Keratinocyte (primary cell): ENCODE results near the gene GADD45GIP1. TPM values are rescaled to one million over a fixed set of nuclear protein-coding genes. Genes with fewer than 3 reads are reported as not detected.
A peak's percentile ranks its signal among the peaks of the same experiment; 100 is the strongest.

ENCODE experiments used
- DNase-seq: peaks from one replicate; pipeline ENCODE4 v3.0.0-alpha.2; 2011; ENCODE audit warnings: low read depth, missing footprints, low spot score
- FAIRE-seq: peaks from 2 replicates; lab custom pipeline; 2011; peaks lifted over from hg19 to GRCh38; lab: Jason Lieb, UNC
- H2AFZ ChIP-seq: 2 replicates; pipeline ENCODE4 v1.6.0; 2012; ENCODE audit warnings: low read length, control low read depth, inconsistent platforms; ENCODE audit not compliant: control insufficient read depth
- H3K27ac ChIP-seq: 2 replicates; pipeline ENCODE4 v1.5.1; 2011; ENCODE audit warnings: low read length; ENCODE audit not compliant: control insufficient read depth, insufficient read depth
- H3K27me3 ChIP-seq: 3 replicates; pipeline ENCODE4 v1.6.0; 2011; ENCODE audit warnings: low read length; ENCODE audit not compliant: control insufficient read depth, insufficient read depth; ENCODE audit errors: extremely low read depth
- H3K36me3 ChIP-seq, 2 experiments: 2 replicates in 1 of 2; 3 replicates in 1 of 2; pipeline ENCODE4 v1.5.1; 2011; ENCODE audit warnings: low read length in 2 of 2, mild to moderate bottlenecking in 1 of 2; ENCODE audit not compliant: control insufficient read depth in 2 of 2, insufficient read depth in 2 of 2; ENCODE audit errors: extremely low read depth in 1 of 2
- H3K4me1 ChIP-seq: 3 replicates; pipeline ENCODE4 v1.5.1; 2011; ENCODE audit warnings: low read length; ENCODE audit not compliant: control insufficient read depth, insufficient read depth; ENCODE audit errors: extremely low read depth
- H3K4me2 ChIP-seq: 3 replicates; pipeline ENCODE4 v1.6.0; 2011; ENCODE audit warnings: low read depth, low read length; ENCODE audit not compliant: control insufficient read depth, insufficient read depth; ENCODE audit errors: extremely low read depth
- H3K4me3 ChIP-seq, 3 experiments: fragments of 200-600 bp in 1 of 3; sonication (generic) in 1 of 3; 2 replicates in 2 of 3; 3 replicates in 1 of 3; pipeline ENCODE4 v1.5.1; 2011 to 2016; ENCODE audit warnings: low read length in 3 of 3, mild to moderate bottlenecking in 3 of 3, control low read depth in 2 of 3, inconsistent platforms in 1 of 3, low read depth in 1 of 3, mixed read lengths in 1 of 3, mixed run types in 1 of 3, moderate library complexity in 1 of 3; ENCODE audit not compliant: control insufficient read depth in 2 of 3, insufficient read depth in 2 of 3; ENCODE audit errors: extremely low read depth in 1 of 3
- H3K79me2 ChIP-seq: 2 replicates; pipeline ENCODE4 v1.6.0; 2012; ENCODE audit warnings: low read length; ENCODE audit not compliant: control insufficient read depth, insufficient read depth
- H3K9ac ChIP-seq: 3 replicates; pipeline ENCODE4 v1.6.0; 2011; ENCODE audit warnings: low read length; ENCODE audit not compliant: control insufficient read depth, insufficient read depth; ENCODE audit errors: extremely low read depth
- H3K9me1 ChIP-seq: 3 replicates; pipeline ENCODE4 v1.6.0; 2011; ENCODE audit warnings: low read length; ENCODE audit not compliant: control insufficient read depth, insufficient read depth; ENCODE audit errors: extremely low read depth
- H3K9me3 ChIP-seq: 2 replicates; pipeline ENCODE4 v1.5.1; 2012; ENCODE audit warnings: low read depth, low read length; ENCODE audit not compliant: control insufficient read depth
- H4K20me1 ChIP-seq: 3 replicates; pipeline ENCODE4 v1.6.0; 2011; ENCODE audit warnings: low read length; ENCODE audit not compliant: control insufficient read depth, insufficient read depth; ENCODE audit errors: extremely low read depth
- CTCF ChIP-seq, 3 experiments: IDR thresholded peaks in 1 of 3; conservative IDR thresholded peaks in 1 of 3; optimal IDR thresholded peaks in 1 of 3; 2 replicates in 2 of 3; 3 replicates in 1 of 3; pipeline versions ENCODE3 to v1.5.1; 2011; ENCODE audit warnings: low read length in 3 of 3, mild to moderate bottlenecking in 3 of 3, moderate library complexity in 2 of 3, control low read depth in 1 of 3, inconsistent platforms in 1 of 3; ENCODE audit not compliant: insufficient read depth in 2 of 3; ENCODE audit errors: extremely low read depth in 1 of 3
- EZH2 ChIP-seq: IDR thresholded peaks from one replicate; pipeline ENCODE4 v1.6.1; 2012; ENCODE audit warnings: inconsistent platforms, mild to moderate bottlenecking, low read length, moderate library complexity
- dilution Hi-C: fragments of 300-500 bp; cut with MboI; formaldehyde crosslinking; loops from one replicate; pipeline ENCODE4 v1.7.0; 2020; ENCODE audit warnings: low sequenced_read_pairs; ENCODE audit not compliant: extremely low pct_ligation_motif_present
- polyA plus RNA-seq, 5 experiments: library from polyadenylated mRNA; depleted of rRNA in 3 of 5; stranded (reverse) in 3 of 5; stranded (forward) in 1 of 5; unstranded in 1 of 5; fragments of >200 nt; gene quantifications; 1 replicate in 1 of 5; 2 replicates in 3 of 5; 3 replicates in 1 of 5; pipeline versions ENCODE4 v1.2.1 to v1.2.3, GENCODE V29; 2011 to 2012; ENCODE audit warnings: missing spikeins in 2 of 5, low read depth in 1 of 5, low replicate concordance in 1 of 5

GADD45GIP1 gene
- polyA plus RNA-seq, 1 donor (not counting 4 experiments of a cell fraction or from before 2014, with no cell fraction given): 35.5 TPM

GRCh38 chr19:12946092-12946721 lies 10.8 kb downstream of the GADD45GIP1 start:
- Histone ChIP-seq H3K9ac (peak overlapping the region; percentile 97), H3K9me3 (no peaks in the 10 kb centered on the region), H3K9me1 (no peaks in the 10 kb centered on the region), H3K4me2 (peak overlapping the region; percentile 99), H3K27ac (peak overlapping the region; percentile 96), H3K36me3 (peaks cover 40 to 49% of the 10 kb centered on the region in 2 experiments), H4K20me1 (peaks cover 4% of the 10 kb centered on the region), H3K27me3 (no peaks in the 10 kb centered on the region), H3K4me3 (peak overlapping the region; percentile 65 to 99 (median 74)), H3K4me1 (peaks cover 16% of the 10 kb centered on the region), H3K79me2 (peaks cover 49% of the 10 kb centered on the region), H2AFZ (no peak overlapping the region)
- no peak for TF ChIP-seq CTCF (optimal IDR thresholded peaks at IDR 0.05 in 1 of 3, IDR thresholded peaks at IDR 0.05 in 1 of 3, conservative IDR thresholded peaks at IDR 0.05 in 1 of 3; ENCODE audit: extremely low read depth in 1 of 3, insufficient read depth in 2 of 3, low read length in 3 of 3)
- TF ChIP-seq EZH2: no peak
- dilution Hi-C loops: no loop called here
- FAIRE-seq: no peak
- DNase-seq: no peak

GRCh38 chr19:12945479-12946091 lies 11.4 kb downstream of the GADD45GIP1 start, which contains the start of gene RAD23A:
TSS of gene RAD23A (plus strand) at chr19:12945862. CDS start at chr19:12945949, 87 bp downstream.
- peak within 1 kb of the TSS; percentile 97 for H3K9ac ChIP-seq
- DNase-seq: no peak
- peaks cover 9% of the 10 kb centered on the region for H4K20me1 ChIP-seq
- H3K9me3 ChIP-seq: no peaks in the 10 kb centered on the region
- peaks cover 55% of the 10 kb centered on the region for H3K79me2 ChIP-seq
- H3K36me3 ChIP-seq: peaks cover 42 to 50% of the 10 kb centered on the region in 2 experiments
- H3K27me3 ChIP-seq: no peaks in the 10 kb centered on the region
- peak; percentile 63 for FAIRE-seq
- peaks cover 21% of the 10 kb centered on the region for H3K4me1 ChIP-seq
- dilution Hi-C loops: no loop called here
- no peak within 1 kb of the TSS for H2AFZ ChIP-seq
- H3K27ac ChIP-seq: peak within 1 kb of the TSS; percentile 96
- H3K4me3 ChIP-seq: peak within 1 kb of the TSS; percentile 65 to 99 (median 74)
- peak within 1 kb of the TSS; percentile 99 for H3K4me2 ChIP-seq
- TF ChIP-seq EZH2 (no peak), CTCF (optimal IDR thresholded peaks at IDR 0.05 in 1 of 3, IDR thresholded peaks at IDR 0.05 in 1 of 3, conservative IDR thresholded peaks at IDR 0.05 in 1 of 3; ENCODE audit: extremely low read depth in 1 of 3, insufficient read depth in 2 of 3, low read length in 3 of 3) (no peak)
- H3K9me1 ChIP-seq: no peaks in the 10 kb centered on the region
